Body of pancreas (tissue), 4 donors: ENCODE measurements around the gene CCND3.

Experiments used
- POLR2A ChIP-seq, 3 donors: fragments of 450-650 bp; IDR thresholded peaks; one replicate each; pipeline ENCODE4 v1.6.1; 2016; ENCODE audit warnings: antibody characterized with exemption in 3 of 3, mild to moderate bottlenecking in 2 of 3
- TF ChIP-seq, protein P1 (sequence below), 7 experiments: fragments of 450-650 bp in 4 of 7; fragments of 200-600 bp in 3 of 7; sonication (generic) in 3 of 7; IDR thresholded peaks; one replicate each; pipeline ENCODE4 v1.5.1; 2016 to 2019; ENCODE audit warnings: antibody characterized with exemption in 7 of 7

DNA sequence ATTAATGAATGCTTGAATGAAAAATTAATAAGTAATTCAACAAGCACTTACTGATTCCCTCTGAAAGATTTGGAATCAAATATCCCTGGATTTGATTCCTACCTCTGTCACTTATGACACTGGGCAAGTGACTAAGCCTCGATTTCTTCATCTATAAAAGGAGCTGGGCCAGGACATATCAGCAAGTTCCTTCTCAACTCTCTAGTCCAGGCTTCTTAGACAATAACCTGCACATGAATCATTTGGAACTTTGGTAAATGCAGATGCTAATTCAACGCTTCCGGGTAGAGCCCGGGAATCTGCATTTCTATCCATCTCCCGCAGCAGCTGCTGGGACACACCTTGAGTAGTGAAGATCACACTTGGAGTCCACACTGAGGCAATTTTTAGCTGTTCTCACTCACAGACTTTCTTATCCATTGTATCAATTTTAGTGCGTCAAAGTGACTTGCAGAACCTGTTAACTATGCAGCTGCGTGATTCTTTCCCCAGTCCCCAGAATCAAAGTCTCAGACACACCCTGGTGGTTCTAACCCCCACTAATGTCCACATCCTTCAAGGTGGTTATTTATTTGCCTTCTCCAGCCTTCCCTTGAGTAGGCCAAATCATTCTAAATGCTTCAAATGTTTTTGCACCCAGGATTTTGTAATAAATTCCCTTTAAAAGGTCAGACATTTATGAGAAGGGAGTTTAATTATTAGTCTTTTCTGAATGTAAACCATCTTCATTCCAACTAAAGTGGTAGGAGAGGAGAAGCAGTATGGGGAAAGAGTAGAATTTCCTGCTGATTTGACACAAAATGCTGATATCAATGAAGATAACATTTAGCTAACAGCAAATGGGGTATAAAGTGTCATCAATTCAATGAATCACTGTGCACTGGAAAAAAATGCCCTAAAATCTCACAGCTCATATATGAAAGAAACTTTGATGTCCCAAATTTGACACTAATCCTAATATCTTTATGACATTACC, 26.0 kb upstream of the CCND3 start:
- TF ChIP-seq, protein P1, sequence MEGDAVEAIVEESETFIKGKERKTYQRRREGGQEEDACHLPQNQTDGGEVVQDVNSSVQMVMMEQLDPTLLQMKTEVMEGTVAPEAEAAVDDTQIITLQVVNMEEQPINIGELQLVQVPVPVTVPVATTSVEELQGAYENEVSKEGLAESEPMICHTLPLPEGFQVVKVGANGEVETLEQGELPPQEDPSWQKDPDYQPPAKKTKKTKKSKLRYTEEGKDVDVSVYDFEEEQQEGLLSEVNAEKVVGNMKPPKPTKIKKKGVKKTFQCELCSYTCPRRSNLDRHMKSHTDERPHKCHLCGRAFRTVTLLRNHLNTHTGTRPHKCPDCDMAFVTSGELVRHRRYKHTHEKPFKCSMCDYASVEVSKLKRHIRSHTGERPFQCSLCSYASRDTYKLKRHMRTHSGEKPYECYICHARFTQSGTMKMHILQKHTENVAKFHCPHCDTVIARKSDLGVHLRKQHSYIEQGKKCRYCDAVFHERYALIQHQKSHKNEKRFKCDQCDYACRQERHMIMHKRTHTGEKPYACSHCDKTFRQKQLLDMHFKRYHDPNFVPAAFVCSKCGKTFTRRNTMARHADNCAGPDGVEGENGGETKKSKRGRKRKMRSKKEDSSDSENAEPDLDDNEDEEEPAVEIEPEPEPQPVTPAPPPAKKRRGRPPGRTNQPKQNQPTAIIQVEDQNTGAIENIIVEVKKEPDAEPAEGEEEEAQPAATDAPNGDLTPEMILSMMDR (IDR thresholded peaks at IDR 0.05), result no peak
- no peak for TF ChIP-seq POLR2A (IDR thresholded peaks at IDR 0.05)
